Uterus (tissue), 4 donors: ENCODE measurements around the gene PSMA4. TPM values are rescaled to one million over a fixed set of nuclear protein-coding genes. Genes with fewer than 3 reads are reported as not detected.

ENCODE experiments used
- DNase-seq, 2 donors: peaks; one replicate each; pipeline ENCODE4 v3.0.0-alpha.2; 2019 to 2020
- H3K27ac ChIP-seq, 2 donors: fragments of 200-600 bp; sonication (generic); 1 replicate in 1 of 2; 2 replicates in 1 of 2; pipeline ENCODE4 v1.5.1; 2016 to 2018
- H3K27me3 ChIP-seq, 2 donors: fragments of 200-600 bp; sonication (generic); one replicate each; pipeline ENCODE4 v1.5.1; 2018 to 2019; ENCODE audit warnings: control low read depth in 1 of 2
- H3K36me3 ChIP-seq, 2 donors: fragments of 200-600 bp; sonication (generic); one replicate each; pipeline ENCODE4 v1.5.1; 2019; ENCODE audit warnings: control low read depth in 1 of 2
- H3K4me1 ChIP-seq, 2 donors: fragments of 200-600 bp; sonication (generic); one replicate each; pipeline ENCODE4 v1.5.1; 2018 to 2019; ENCODE audit warnings: control low read depth in 1 of 2
- H3K4me3 ChIP-seq, 2 donors: fragments of 200-600 bp; sonication (generic); 1 replicate in 1 of 2; 2 replicates in 1 of 2; pipeline ENCODE4 v1.5.1; 2018 to 2019; ENCODE audit warnings: mild to moderate bottlenecking in 1 of 2
- H3K9me3 ChIP-seq, 2 donors: fragments of 200-600 bp; sonication (generic); one replicate each; pipeline ENCODE4 v1.5.1; 2019; ENCODE audit warnings: control low read depth in 1 of 2
- POLR2A ChIP-seq, 2 donors: fragments of 450-650 bp; IDR thresholded peaks; one replicate each; pipeline ENCODE4 v1.6.1; 2016; ENCODE audit warnings: antibody characterized with exemption in 2 of 2, mild to moderate bottlenecking in 1 of 2, moderate library complexity in 1 of 2
- intact Hi-C: fragments of 100-400 bp; cut with DNase I; formaldehyde crosslinking; loops from one replicate; pipeline ENCODE4 v1.15.1; 2023; ENCODE audit warnings: low total_unique reads
- total RNA-seq, 4 donors: library from RNA; depleted of rRNA in 3 of 4; stranded (reverse); fragments of >200 nt in 3 of 4; gene quantifications; one replicate each; pipeline versions ENCODE4 v1.1.0 to v1.2.4, GENCODE V29; 2014 to 2023
- TF ChIP-seq, protein P1 (sequence below), 4 experiments: fragments of 200-600 bp in 2 of 4; fragments of 450-650 bp in 2 of 4; sonication (generic) in 2 of 4; IDR thresholded peaks; one replicate each; pipeline ENCODE4 v1.5.1; 2016 to 2019; ENCODE audit warnings: antibody characterized with exemption in 4 of 4, mild to moderate bottlenecking in 2 of 4, moderate library complexity in 1 of 4
- donor health status: DM: yes; HTN: yes; CAD: no.

Gene PSMA4
- total RNA-seq: 100 to 1,000 TPM; 119 to 291 (median 203) TPM

DNA sequence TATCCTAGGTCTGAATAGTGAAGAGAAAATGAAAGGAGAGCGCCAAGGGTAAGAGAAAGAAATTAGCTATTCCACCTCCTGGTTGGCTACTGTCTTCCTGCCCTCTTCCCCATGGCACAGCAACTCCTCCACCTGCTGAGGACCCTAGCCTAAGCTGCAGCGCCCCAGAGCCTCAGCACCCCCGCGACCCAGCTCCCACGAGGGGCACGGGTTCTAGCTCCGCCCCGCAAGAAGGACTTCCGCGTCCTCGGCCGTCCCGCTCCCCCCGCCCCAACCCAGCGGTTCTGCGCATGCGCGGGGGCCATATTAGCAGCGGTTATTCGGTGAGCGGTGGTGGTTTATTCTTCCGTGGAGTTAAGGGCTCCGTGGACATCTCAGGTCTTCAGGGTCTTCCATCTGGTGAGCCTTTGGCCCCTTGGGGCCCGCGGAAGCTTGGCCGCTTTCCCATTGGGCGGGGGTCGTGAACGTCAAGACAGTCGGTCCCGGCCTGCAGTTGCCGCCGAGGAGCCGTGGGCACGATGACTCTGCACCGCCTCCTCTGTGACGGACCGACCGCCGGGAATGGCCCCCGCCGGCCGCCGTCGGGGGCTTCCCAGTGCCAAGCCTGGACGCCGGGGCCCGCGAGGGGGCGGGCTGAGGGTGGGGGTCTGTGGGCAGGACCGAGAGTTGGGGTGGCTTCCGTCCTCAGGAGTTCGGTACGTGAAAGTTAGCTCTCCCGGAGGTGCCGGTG lies at the start of gene PSMA4:
Gene PSMA4 (plus strand): TSS at position 304 of the 730 bp plus-strand sequence. CDS start 1,484 bp downstream, outside the sequence.
- Histone ChIP-seq H3K36me3 (no peaks in the 10 kb centered on the region), H3K27ac (peak within 1 kb of the TSS; percentile 94 to 95), H3K27me3 (no peaks in the 10 kb centered on the region), H3K9me3 (no peaks in the 10 kb centered on the region), H3K4me1 (peaks cover 0 to 5% of the 10 kb centered on the region in 2 donors), H3K4me3 (peak within 1 kb of the TSS; percentile 56 to 76)
- intact Hi-C loops: no loop called here
- TF ChIP-seq POLR2A (IDR thresholded peaks at IDR 0.05): peak; percentile 54 to 83
- TF ChIP-seq, protein P1, sequence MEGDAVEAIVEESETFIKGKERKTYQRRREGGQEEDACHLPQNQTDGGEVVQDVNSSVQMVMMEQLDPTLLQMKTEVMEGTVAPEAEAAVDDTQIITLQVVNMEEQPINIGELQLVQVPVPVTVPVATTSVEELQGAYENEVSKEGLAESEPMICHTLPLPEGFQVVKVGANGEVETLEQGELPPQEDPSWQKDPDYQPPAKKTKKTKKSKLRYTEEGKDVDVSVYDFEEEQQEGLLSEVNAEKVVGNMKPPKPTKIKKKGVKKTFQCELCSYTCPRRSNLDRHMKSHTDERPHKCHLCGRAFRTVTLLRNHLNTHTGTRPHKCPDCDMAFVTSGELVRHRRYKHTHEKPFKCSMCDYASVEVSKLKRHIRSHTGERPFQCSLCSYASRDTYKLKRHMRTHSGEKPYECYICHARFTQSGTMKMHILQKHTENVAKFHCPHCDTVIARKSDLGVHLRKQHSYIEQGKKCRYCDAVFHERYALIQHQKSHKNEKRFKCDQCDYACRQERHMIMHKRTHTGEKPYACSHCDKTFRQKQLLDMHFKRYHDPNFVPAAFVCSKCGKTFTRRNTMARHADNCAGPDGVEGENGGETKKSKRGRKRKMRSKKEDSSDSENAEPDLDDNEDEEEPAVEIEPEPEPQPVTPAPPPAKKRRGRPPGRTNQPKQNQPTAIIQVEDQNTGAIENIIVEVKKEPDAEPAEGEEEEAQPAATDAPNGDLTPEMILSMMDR (IDR thresholded peaks at IDR 0.05): peak in 2 of 4 experiments; percentile 36 to 38
- peak; percentile 91 for DNase-seq

DNA sequence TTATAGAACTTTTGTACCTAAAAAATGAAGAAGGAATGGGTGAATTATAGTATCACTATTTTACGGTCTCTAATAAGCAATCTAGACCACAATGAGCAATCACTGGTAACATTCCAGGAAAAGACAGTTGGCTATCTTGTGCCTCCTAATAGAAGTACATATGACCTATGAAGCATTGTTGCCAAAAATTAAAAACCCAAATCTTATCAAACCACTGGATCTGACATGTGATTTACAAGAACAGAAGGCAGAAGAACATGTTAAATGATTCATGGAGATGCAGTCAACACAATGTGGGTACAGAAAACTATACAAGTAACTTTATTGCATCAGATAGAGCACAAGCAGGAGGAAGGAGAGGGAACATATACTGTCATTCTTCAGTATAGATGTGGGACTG lies 47.4 kb upstream of the PSMA4 start:
- intact Hi-C loops: no loop called here
- DNase-seq: no peak
- no peaks in the 10 kb centered on the region for H3K36me3 ChIP-seq
- no peak overlapping the region for H3K4me3 ChIP-seq
- H3K4me1 ChIP-seq: no peaks in the 10 kb centered on the region
- H3K27me3 ChIP-seq: no peaks in the 10 kb centered on the region
- H3K27ac ChIP-seq: no peak overlapping the region
- no peaks in the 10 kb centered on the region for H3K9me3 ChIP-seq
- TF ChIP-seq POLR2A (IDR thresholded peaks at IDR 0.05): no peak
- TF ChIP-seq, protein P1 (IDR thresholded peaks at IDR 0.05): no peak

DNA sequence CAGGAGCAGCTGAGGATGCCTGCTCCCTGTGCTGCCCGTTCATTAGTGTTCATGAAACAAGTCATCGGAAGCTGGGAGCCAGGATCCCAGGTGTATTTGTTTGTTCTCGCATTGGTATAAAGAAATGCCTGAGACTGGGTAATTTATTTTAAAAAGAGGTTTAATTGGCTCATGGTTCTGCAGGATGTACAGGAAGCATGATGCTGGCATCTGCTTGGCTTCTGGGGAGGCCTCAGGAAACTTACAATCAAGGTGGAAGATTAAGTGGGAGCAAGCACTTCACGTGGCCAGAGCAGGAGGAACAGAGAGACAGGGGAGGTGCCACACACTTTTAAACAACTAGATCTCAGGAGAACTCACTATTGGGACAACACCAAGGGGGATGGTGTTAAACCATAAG lies 38.4 kb upstream of the PSMA4 start:
- Histone ChIP-seq H3K9me3 (no peaks in the 10 kb centered on the region), H3K36me3 (no peaks in the 10 kb centered on the region), H3K27ac (no peak overlapping the region), H3K4me1 (no peaks in the 10 kb centered on the region), H3K4me3 (no peak overlapping the region), H3K27me3 (no peaks in the 10 kb centered on the region)
- no peak for DNase-seq
- intact Hi-C loops: no loop called here
- TF ChIP-seq, protein P1 (IDR thresholded peaks at IDR 0.05): no peak
- TF ChIP-seq POLR2A (IDR thresholded peaks at IDR 0.05): no peak

DNA sequence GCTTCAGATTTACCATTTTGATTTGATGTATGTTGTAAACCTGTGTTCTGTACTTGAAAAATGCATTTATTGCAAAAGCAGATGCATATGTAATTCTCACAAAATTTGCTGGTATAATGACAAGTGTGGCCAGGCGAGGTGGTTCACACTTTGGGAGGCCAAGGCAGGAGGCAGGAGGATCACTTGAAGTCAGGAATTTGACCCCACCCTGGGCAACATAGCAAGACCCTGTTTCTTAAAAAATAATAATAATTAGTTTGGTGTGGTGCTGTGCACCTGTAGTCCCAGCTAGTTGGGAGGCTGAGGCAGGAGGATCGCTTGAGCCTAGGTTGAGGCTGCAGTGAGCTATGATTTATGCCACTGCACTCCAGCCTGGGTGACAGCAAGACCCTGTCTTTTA lies 37.6 kb upstream of the PSMA4 start:
- H3K4me3 ChIP-seq: no peak overlapping the region
- intact Hi-C loops: no loop called here
- H3K9me3 ChIP-seq: no peaks in the 10 kb centered on the region
- TF ChIP-seq, protein P1 (IDR thresholded peaks at IDR 0.05): no peak
- TF ChIP-seq POLR2A (IDR thresholded peaks at IDR 0.05): no peak
- H3K27me3 ChIP-seq: no peaks in the 10 kb centered on the region
- H3K4me1 ChIP-seq: no peaks in the 10 kb centered on the region
- DNase-seq: no peak
- H3K27ac ChIP-seq: no peak overlapping the region
- no peaks in the 10 kb centered on the region for H3K36me3 ChIP-seq

DNA sequence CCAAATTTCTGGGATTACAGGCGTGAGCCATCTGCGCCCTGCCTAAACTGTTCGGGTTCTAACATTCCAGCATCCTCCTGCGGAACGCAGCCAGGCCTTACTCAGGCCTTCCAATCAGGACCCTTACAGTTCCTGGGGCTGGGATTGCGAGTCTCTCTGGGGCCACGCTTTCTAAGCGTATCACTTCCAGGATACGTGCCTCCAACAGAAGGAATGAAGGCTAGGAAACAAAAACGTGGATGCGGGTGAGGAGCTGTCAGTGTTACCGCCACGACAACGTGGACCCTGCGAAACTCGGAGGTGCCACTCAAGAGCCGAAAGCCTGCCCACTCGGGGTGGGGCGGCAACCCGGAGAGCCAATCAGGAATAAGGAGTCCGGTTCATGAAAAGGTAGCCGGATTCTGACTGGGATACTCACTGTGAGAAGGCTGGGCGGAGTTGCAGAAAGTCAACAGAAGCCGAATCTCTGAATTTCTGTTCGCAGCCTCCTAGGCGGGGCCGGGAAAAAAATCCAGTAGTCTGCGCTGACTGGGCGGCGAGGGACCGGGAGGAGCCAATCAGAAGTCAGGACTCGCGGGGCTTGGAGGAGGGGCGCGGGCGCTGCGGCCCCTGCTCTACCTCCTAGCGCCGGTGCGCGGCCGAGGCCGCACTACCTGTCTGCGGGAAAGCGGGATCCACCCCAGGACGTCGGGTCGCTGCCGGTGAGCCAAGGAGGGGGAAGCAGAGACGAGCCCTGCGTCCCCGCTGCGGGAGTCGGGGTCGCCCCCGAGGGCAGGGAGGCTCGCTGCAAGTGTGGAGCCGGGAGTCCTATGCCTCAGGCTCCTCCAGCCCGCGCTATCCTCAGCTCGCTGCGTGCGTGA lies 33.0 kb upstream of the PSMA4 start, which contains the start of gene HYKK:
Gene HYKK (plus strand): TSS at position 607 of the 860 bp plus-strand sequence. CDS start 5,512 bp downstream, outside the sequence.
- intact Hi-C loops: no loop called here
- Histone ChIP-seq H3K4me3 (peak within 1 kb of the TSS; percentile 77 to 91), H3K4me1 (no peaks in the 10 kb centered on the region), H3K9me3 (no peaks in the 10 kb centered on the region), H3K36me3 (no peaks in the 10 kb centered on the region), H3K27me3 (no peaks in the 10 kb centered on the region), H3K27ac (peak within 1 kb of the TSS; percentile 72 to 83)
- DNase-seq: peak; percentile 91 to 92
- TF ChIP-seq, protein P1 (IDR thresholded peaks at IDR 0.05): peak in 3 of 4 experiments; percentile 17 to 55 (median 26)
- TF ChIP-seq POLR2A (IDR thresholded peaks at IDR 0.05): peak in 1 of 2 donors; percentile 57
